NCI-H460 (cell line): ENCODE measurements around the gene CABLES2. TPM values are rescaled to one million over a fixed set of nuclear protein-coding genes. Genes with fewer than 3 reads are reported as not detected.

Experiments
- DNase-seq: peaks from one replicate; pipeline ENCODE4 v3.0.0-alpha.2; 2016; ENCODE audit warnings: low read depth; ENCODE audit errors: extremely low read depth
- total RNA-seq: library from RNA; depleted of rRNA; stranded (reverse); fragments of >200 nt; shearing (Covaris generic); gene quantifications from 2 replicates; pipeline ENCODE4 v1.2.3, GENCODE V29; 2014

Gene CABLES2
- total RNA-seq, 1 experiment from 2014 or later: 2.1 TPM

- DNase-seq: no peak
Observed at GRCh38 chr20:62392077-62392418, 15.0 kb downstream of the CABLES2 start.

- DNase-seq: no peak
Observed at GRCh38 chr20:62391165-62392076, 15.7 kb downstream of the CABLES2 start.

GRCh38 chr20:62390317-62391164, 16.5 kb downstream of the CABLES2 start:
- no peak for DNase-seq

- no peak for DNase-seq
Observed at GRCh38 chr20:62389601-62390087, 17.4 kb downstream of the CABLES2 start.

- no peak for DNase-seq
Observed at GRCh38 chr20:62388839-62389600, 18.1 kb downstream of the CABLES2 start.

GRCh38 chr20:62387933-62388635, 19.0 kb downstream of the CABLES2 start:
- DNase-seq: no peak

- DNase-seq: no peak
Observed at GRCh38 chr20:62387219-62387913, 19.7 kb downstream of the CABLES2 start.

GRCh38 chr20:62386383-62387218, 20.5 kb downstream of the CABLES2 start, which contains the start of gene RPS21:
Gene RPS21, plus strand, starts transcription at chr20:62387103. Its CDS starts 236 bp downstream, at chr20:62387339.
- peak; percentile 87 for DNase-seq

GRCh38 chr20:62382306-62383198, 24.5 kb downstream of the CABLES2 start:
- DNase-seq: peak; percentile 79

GRCh38 chr20:62381842-62382241, 25.2 kb downstream of the CABLES2 start:
- DNase-seq: no peak

- DNase-seq: no peak
Observed at GRCh38 chr20:62381202-62381797, 25.8 kb downstream of the CABLES2 start.

GRCh38 chr20:62378215-62378614, 28.9 kb downstream of the CABLES2 start:
- DNase-seq: no peak

- DNase-seq: no peak
Observed at GRCh38 chr20:62377615-62378178, 29.4 kb downstream of the CABLES2 start.

- DNase-seq: no peak
Observed at GRCh38 chr20:62377064-62377461, 30.0 kb downstream of the CABLES2 start.

- no peak for DNase-seq
Observed at GRCh38 chr20:62376112-62377063, 30.7 kb downstream of the CABLES2 start.
